ENCODE data around the gene TMEM178A. TPM values are rescaled to one million over a fixed set of nuclear protein-coding genes. Genes with fewer than 3 reads are reported as not detected.

The TMEM178A gene
- total RNA-seq, 2 experiments from 2014 or later, result 0.25 to 0.38 TPM

GRCh38 chr2:39741871-39742270 is 76.2 kb downstream of the TMEM178A start:
- Histone ChIP-seq H3K4me1 (ENCODE audit: insufficient read depth, low read length, poor library complexity, severe bottlenecking) (no peaks in the 10 kb centered on the region), H3K9me2 (ENCODE audit: insufficient read depth, low read length) (no peaks in the 10 kb centered on the region), H4K20me1 (ENCODE audit: insufficient read depth, low read length) (no peaks in the 10 kb centered on the region), H3K27ac (ENCODE audit: low read depth, low read length, poor library complexity, severe bottlenecking) (no peak overlapping the region), H3K9me3 (ENCODE audit: low read length) (no peaks in the 10 kb centered on the region), H3K36me3 (ENCODE audit: insufficient read depth, low read length) (peaks cover 95% of the 10 kb centered on the region), H2AFZ (ENCODE audit: low read length) (no peak overlapping the region), H3K4me2 (ENCODE audit: low read length) (no peak overlapping the region), H3K4me3 (ENCODE audit: low read depth, low read length, poor library complexity, severe bottlenecking) (no peak overlapping the region), H3K79me2 (ENCODE audit: insufficient read depth, low read depth, low read length) (no peaks in the 10 kb centered on the region)
- POLR2A ChIA-PET, result interaction anchor here (0.6 kb wide), 1 partner anchor 9 kb away, joined by 4 read pairs; no protein-coding TSS in a partner anchor
- intact Hi-C loops (cut with micrococcal nuclease; ENCODE audit: unreplicated experiment), result no loop called here
- CTCF ChIA-PET (ENCODE audit: unreplicated experiment), result no interaction called here
- BruUV-seq (replicated peaks), result no TSS peak
- no peak for DNase-seq (ENCODE audit: low spot score)
- TF ChIP-seq, protein P1, sequence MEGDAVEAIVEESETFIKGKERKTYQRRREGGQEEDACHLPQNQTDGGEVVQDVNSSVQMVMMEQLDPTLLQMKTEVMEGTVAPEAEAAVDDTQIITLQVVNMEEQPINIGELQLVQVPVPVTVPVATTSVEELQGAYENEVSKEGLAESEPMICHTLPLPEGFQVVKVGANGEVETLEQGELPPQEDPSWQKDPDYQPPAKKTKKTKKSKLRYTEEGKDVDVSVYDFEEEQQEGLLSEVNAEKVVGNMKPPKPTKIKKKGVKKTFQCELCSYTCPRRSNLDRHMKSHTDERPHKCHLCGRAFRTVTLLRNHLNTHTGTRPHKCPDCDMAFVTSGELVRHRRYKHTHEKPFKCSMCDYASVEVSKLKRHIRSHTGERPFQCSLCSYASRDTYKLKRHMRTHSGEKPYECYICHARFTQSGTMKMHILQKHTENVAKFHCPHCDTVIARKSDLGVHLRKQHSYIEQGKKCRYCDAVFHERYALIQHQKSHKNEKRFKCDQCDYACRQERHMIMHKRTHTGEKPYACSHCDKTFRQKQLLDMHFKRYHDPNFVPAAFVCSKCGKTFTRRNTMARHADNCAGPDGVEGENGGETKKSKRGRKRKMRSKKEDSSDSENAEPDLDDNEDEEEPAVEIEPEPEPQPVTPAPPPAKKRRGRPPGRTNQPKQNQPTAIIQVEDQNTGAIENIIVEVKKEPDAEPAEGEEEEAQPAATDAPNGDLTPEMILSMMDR (conservative IDR thresholded peaks at IDR 0.05; ENCODE audit: low read length), result no peak

GRCh38 chr2:39743269-39743776 is 77.6 kb downstream of the TMEM178A start:
- Histone ChIP-seq H4K20me1 (ENCODE audit: insufficient read depth, low read length) (no peaks in the 10 kb centered on the region), H3K79me2 (ENCODE audit: insufficient read depth, low read depth, low read length) (no peaks in the 10 kb centered on the region), H3K4me1 (ENCODE audit: insufficient read depth, low read length, poor library complexity, severe bottlenecking) (no peaks in the 10 kb centered on the region), H3K4me3 (ENCODE audit: low read depth, low read length, poor library complexity, severe bottlenecking) (no peak overlapping the region), H3K9me3 (ENCODE audit: low read length) (no peaks in the 10 kb centered on the region), H3K4me2 (ENCODE audit: low read length) (no peak overlapping the region), H3K27ac (ENCODE audit: low read depth, low read length, poor library complexity, severe bottlenecking) (no peak overlapping the region), H3K36me3 (ENCODE audit: insufficient read depth, low read length) (peaks cover 94% of the 10 kb centered on the region), H2AFZ (ENCODE audit: low read length) (no peak overlapping the region), H3K9me2 (ENCODE audit: insufficient read depth, low read length) (no peaks in the 10 kb centered on the region)
- no TSS peak for BruUV-seq (replicated peaks)
- CTCF ChIA-PET (ENCODE audit: unreplicated experiment), result no interaction called here
- no peak for DNase-seq (ENCODE audit: low spot score)
- TF ChIP-seq, protein P1 (conservative IDR thresholded peaks at IDR 0.05; ENCODE audit: low read length), result no peak
- TF ChIP-seq EZH2phosphoT487 (IDR thresholded peaks at IDR 0.05; ENCODE audit: borderline replicate concordance, low read depth, low read length), result no peak
- POLR2A ChIA-PET, result interaction anchor here (0.6 to 1.3 kb wide), 3 partner anchors 8 to 643 kb away, joined by 3 to 4 read pairs (median 3); no protein-coding TSS in a partner anchor
- intact Hi-C loops (cut with micrococcal nuclease; ENCODE audit: unreplicated experiment), result no loop called here

GRCh38 chr2:39755466-39755865 is 89.7 kb downstream of the TMEM178A start:
- Histone ChIP-seq H3K4me3 (ENCODE audit: low read depth, low read length, poor library complexity, severe bottlenecking) (no peak overlapping the region), H3K9me2 (ENCODE audit: insufficient read depth, low read length) (no peaks in the 10 kb centered on the region), H3K27ac (ENCODE audit: low read depth, low read length, poor library complexity, severe bottlenecking) (no peak overlapping the region), H3K79me2 (ENCODE audit: insufficient read depth, low read depth, low read length) (no peaks in the 10 kb centered on the region), H3K9me3 (ENCODE audit: low read length) (no peaks in the 10 kb centered on the region), H2AFZ (ENCODE audit: low read length) (no peak overlapping the region), H3K36me3 (ENCODE audit: insufficient read depth, low read length) (peaks cover 98% of the 10 kb centered on the region), H3K4me2 (ENCODE audit: low read length) (no peak overlapping the region), H3K4me1 (ENCODE audit: insufficient read depth, low read length, poor library complexity, severe bottlenecking) (no peaks in the 10 kb centered on the region), H4K20me1 (ENCODE audit: insufficient read depth, low read length) (no peaks in the 10 kb centered on the region)
- no TSS peak for BruUV-seq (replicated peaks)
- no peak for TF ChIP-seq EZH2phosphoT487 (IDR thresholded peaks at IDR 0.05; ENCODE audit: borderline replicate concordance, low read depth, low read length)
- TF ChIP-seq, protein P1 (conservative IDR thresholded peaks at IDR 0.05; ENCODE audit: low read length), result no peak
- DNase-seq (ENCODE audit: low spot score), result no peak
- intact Hi-C loops (cut with micrococcal nuclease; ENCODE audit: unreplicated experiment), result no loop called here
- CTCF ChIA-PET (ENCODE audit: unreplicated experiment), result no interaction called here
- POLR2A ChIA-PET, result no interaction called here
